NCI-H2081 treated with DMSO at 0.1 percent for 48 hours (cell line): ENCODE measurements around the gene UST.
"Not testable (repeated sequence)": the region's sequence is repeated elsewhere in the genome, so short reads cannot be mapped to it uniquely, and the experiment has no call there.

Source experiments
- DNase-seq: peaks from one replicate; lab custom pipeline; 2025; lab: John Stamatoyannopoulos, UW

Gene UST

DNA sequence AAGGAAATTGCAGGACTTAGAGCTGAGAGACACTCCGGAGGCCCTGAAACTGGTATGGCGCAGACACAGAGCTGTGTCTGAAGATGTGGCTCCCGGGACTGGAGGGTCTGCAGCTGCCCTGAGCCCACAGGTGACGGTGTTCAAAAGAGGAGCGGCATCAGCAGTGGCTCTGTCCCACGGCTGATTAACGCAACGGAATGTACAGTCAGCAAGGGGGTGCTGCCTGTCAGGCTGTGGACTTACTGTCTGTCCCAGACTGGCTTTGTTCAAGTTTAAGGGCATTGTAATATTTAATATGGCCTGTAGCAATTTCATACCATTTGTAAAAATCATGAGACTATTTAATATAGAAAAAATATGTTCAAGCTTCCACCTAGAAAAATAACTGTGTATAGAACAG, 342.7 kb downstream of the UST start:
- DNase-seq, result no peak

DNA sequence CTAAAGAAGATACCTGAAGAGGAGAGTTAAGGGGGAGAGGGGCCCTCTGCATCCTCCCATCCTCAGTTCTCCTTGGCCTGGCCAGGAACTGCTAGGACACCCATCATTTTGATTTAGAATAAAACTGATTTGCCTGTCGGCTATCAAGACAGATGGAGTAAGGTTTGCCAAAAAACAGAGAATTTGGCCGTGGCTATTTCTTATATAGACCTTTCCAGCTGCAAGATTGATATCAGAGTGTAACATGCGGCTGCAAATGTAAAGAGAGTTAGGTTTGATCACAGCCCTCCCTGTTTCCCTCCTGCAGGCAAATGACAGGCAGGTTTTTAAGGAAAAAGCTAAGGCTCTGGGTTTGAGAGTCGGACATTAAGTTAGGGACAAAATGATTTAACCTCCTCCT, 344.1 kb downstream of the UST start:
- DNase-seq, result no peak

DNA sequence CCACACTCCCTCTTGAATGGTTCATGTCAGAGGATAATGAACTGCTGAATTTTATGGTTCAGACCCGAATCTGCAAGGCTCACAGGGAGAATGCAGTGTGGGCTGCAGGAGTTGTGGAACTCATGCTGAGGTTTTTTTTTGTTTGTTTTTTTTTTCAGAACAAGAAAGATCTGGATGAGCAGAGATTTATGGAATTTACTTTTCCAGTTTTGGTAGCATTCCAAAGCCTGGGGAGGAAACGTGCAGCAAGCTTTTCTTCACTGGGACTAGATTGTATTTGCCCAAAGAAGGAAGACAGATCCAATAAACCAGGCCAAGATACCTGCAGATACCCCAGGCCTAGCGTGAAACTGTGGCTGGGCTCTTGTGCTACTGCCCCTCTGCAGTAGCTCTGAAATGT, 346.8 kb downstream of the UST start:
- no peak for DNase-seq

DNA sequence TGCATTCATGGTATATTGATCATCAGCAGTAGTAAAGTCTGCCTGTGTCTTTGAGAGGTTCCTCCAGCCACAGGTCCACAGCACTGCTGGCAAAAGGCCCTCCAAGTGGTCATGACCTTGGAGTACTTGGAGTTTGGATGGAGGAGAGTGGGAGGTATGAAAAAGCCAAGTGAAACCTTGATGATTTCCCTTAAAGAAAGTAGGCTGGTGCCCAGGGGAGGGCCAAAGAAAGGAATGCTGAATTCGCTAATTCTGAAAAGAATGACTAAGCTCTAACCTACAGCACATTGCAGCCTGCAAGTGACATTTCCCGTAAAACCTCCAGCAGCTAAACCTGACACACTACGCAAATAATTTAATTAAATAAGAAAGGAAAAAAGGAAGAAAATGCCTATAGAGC, 347.3 kb downstream of the UST start:
- no peak for DNase-seq

DNA sequence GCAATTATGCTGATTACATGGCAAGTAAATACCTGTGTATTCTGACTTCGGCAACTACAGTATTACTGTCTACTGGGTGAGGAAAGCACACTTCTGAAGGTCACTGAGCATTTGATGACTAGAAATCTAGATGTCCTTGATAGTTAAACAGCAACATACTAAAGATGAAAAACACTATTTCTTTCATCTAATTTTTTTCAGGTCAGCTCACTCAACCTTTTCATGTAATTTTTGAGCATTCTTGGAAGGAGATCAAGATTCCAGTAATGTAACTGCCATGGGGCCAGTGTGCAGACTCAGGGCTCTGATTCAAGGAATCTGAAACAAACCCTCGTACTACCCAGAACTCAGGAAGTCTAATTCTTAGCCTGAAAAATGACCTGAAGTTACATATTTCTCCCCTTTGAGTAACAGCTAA, 348.1 kb downstream of the UST start:
- DNase-seq, result no peak

DNA sequence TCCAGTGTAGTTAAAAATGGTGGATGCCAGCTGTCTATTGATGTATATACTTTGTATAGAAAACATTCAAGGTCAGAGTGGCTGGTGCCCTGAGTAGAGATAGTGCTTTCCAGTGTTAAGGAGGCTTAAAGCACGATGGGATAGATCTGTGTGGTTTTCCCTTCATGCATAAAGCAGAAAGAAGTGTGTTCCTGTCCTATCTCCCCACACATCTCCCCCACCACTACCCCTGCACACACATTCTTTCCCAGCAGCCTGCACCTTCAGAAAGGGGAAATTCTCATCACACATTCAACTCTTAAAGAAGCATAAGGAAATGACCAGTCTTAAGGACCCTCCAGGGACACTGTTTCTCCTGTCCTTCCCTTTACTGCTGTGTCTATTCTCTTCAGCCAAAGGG, 349.0 kb downstream of the UST start:
- DNase-seq, result no peak

DNA sequence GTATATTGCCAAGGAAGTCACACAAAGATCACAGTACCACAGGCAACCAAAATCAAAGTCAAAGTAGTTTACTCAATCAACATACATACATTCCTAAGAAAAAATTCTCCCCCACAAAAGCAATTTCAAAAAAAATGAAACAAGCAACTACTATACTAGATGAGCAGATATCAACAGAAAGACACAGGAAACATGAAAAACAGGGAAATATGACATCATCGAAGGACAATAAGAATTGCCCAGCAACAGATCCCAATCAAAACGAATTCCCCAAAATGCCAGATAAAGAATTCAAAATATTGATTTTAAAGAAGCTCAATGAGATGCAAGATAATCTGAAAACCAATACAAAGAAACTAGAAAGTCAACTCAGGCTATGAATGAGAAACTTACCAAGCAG, 351.0 kb downstream of the UST start:
- DNase-seq, result no peak

DNA sequence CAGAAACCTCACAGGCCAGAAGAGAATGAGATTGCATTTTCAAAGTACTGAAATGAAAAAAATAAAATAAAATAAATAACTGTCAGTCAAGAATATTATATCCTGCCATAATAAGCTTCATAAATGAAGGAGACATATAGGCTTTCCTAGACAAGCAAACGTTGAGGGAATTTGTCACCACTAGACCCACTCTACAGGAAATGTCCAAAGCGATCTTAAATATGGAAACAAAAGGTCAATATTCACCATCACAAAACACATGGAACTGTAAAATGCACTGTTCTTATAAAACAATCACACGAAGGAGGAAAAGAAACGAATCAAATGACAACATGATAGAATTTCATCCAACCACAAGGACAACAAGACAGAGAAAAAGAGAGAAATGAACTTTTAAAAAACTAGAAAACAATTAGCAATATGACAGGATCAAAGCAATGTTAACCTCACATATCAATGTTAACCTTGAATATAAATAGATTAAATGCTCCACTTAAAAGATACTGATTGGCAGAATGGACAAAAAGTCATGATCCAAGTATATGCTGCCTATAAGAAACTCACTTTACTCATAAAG, 352.0 kb downstream of the UST start:
- no peak for DNase-seq

DNA sequence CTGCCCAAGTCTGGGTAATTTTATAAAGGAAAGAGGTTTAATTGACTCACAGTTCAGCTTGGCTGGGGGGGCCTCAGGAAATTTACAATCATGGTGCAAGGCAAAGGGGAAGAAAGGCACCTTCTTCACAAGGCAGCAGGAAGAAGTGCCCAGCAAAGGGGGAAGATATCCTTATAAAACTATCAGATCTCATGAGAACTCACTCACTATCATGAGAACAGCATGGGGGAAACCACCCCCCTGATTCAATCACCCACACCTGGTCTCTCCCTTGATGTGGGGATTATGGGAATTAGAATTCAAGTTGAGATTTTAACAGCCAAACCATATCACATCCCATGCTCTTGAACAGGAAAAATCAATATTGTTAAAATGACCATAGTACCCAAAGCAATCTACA, 355.5 kb downstream of the UST start:
- DNase-seq, result no peak

DNA sequence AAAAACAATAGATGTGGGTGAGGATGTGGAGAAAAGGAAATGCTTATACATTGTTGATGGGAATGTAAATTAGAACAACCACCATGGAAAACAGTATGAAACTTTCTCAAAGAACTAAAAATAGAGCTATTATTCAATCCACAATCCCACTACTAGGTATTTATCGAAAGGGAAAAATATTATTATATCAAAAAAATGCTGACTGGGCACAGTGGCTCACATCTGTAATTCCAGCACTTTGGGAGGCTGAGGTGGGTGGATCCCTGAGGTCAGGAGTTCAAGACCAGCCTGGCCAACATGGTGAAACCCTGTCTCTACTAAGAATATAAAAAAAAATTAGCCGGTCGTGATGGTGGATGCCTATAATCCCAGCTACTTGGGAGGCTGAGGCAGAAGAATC, 357.1 kb downstream of the UST start:
- DNase-seq, result not testable (repeated sequence)

DNA sequence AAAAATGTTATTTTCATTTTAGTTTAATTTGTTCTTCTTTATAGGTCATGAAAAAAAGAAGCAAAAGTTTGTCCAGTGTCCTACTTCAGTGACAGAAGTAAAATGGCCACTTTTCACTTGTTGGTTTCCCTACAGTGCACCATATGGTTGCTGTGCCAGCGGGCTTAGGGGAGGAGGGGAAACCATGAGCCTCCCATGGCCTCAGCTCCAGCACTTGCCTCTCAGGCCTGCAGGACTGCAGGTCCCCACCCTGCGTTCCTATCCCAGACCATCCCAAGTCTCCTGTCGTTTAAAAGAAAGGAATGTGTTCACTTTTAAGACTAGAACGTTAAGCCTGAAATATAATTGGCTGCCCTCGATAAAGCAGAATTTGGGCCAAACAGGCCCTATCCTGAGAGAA, 360.7 kb downstream of the UST start:
- DNase-seq, result no peak

DNA sequence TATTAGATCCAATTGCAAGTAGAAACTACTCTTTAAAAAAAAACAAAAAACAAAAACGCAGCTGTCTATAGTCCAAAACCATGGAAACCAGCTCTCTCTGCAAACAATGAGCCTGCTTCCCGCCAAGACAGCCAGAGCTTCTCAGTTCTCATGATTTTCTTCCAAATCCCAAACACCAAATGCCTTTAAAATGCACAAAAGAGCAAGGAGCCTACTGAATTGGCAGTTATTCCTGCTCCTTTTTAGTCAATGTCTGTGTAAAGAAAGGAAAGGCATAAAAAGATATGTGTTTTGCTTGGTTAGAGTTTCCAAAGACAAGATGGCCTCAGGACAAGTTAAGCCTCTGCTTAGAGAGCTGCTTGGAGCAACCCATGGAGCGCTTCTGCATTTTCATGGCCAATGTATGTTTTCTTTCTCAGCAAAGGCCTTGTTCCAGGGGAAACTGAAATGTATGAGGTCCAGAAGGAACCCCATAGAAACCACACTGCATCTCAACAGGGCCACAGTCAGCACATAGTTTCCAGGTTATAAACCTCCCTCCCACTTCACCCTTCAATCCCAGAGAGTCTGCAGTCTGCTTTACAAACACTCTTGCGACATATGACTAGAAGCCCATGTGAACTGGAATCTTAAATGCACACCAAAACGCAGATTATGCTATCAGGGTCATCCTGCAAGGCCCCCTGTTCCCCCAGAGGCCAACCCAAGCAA, 361.4 kb downstream of the UST start:
- DNase-seq, result no peak

DNA sequence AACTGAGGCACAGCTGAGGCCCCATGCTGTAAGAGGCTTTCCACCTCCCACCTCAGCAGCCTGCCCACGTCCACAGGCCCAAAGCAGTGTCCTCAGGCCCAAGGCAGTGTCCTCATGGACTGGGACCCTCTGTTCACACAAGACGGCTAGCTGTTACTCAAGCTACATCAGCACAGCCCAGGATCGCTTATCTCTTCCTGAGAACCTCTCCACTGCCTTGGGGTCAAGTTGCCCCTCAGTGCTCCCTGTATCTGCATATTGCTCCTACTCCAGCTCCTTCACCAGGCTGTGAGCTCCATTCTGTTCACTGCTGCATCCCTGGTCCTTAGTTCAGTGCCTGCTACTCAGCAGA, 361.9 kb downstream of the UST start:
- no peak for DNase-seq

DNA sequence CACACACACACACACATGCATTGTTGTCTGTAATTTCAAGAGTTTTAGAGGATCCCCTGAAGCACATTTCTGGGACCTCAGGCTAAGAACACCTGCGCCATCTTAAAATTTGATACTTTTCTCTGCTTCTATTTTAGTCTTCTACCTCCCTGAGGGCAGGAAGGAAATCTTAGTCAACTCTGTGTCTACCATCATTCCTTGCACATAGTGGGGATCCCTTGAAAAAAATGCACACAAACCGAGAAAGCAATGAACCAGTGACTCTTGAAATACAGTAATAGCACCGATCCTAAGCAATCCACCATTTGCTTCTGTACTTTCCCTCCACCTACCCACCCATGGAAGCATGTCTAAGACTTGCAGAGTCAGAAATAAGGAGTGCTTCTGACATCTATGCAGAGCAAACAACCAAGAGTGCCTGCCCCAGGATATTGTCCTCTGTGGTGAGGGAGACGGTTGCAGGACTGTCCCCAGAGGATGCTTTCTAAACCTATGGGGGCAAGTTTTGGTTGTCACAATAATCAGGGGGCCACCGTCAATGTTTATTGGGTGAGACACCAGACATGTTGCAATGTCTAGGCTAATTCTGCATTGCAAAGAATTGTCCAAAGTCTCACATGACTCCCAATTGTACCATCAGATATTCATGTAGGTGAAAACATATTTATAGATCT, 362.7 kb downstream of the UST start:
- DNase-seq, result no peak

DNA sequence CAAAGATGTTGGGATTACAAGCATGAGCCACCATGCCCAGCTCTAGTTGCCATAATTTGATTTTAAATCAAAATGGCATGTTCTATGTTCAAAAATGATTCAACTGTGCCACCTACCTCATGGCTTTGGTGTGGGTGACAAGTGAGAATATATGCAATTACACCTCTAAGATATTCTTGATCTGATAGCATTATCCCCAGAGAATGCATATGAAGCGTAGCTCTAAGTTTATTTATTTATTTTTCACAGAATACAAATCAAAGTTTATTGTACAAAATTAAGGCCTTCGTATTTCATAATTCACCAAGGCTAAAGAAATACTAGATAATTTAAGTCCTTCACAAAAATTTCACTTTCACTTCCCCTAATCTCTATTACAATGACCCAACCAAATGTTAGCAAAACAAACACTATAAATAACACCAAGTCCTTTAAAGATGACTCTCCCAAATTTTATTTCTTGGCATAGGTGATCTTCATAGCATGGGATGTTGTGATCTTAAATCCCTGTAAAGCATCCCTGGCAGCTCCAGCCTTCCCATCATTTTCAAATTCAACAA, 364.8 kb downstream of the UST start:
- no peak for DNase-seq

DNA sequence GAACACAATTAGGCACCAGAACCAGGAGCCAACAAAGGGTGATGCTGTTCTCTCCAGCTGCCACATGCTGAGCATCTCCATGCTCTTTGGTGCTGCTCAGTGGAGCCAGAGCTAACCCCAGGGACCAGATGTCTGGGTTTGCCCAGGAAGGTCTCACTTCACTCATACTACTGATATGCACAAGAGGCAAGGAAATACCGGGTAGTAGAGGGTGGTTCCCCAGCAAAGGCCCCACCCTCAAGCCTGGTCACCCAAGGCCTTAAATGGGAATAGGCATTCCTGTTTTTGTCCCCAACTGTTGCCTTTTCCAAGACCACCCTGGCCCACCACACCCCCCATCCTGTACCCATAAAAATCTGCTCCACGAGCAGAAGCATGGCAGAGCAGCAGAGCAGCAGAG, 366.1 kb downstream of the UST start:
- no peak for DNase-seq

DNA sequence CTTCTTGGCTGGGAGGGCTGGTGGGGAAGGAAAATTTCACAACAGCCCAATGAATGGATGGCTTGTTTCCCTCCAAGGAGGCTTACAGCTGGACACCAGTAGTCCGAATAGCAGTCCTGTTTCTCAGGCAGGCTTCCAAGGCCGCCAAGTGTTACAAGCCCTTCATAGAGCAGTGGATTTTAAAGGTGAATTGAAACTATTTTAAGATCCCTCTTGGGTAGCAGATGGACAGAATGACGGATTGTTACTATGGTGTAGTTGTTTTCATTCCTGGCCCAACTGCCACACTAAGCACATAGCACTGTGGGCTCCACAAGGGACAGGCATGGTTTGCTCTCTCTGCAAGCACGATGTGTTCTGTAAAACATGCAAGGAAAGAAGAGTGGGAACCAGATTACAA, 367.3 kb downstream of the UST start:
- DNase-seq, result no peak

DNA sequence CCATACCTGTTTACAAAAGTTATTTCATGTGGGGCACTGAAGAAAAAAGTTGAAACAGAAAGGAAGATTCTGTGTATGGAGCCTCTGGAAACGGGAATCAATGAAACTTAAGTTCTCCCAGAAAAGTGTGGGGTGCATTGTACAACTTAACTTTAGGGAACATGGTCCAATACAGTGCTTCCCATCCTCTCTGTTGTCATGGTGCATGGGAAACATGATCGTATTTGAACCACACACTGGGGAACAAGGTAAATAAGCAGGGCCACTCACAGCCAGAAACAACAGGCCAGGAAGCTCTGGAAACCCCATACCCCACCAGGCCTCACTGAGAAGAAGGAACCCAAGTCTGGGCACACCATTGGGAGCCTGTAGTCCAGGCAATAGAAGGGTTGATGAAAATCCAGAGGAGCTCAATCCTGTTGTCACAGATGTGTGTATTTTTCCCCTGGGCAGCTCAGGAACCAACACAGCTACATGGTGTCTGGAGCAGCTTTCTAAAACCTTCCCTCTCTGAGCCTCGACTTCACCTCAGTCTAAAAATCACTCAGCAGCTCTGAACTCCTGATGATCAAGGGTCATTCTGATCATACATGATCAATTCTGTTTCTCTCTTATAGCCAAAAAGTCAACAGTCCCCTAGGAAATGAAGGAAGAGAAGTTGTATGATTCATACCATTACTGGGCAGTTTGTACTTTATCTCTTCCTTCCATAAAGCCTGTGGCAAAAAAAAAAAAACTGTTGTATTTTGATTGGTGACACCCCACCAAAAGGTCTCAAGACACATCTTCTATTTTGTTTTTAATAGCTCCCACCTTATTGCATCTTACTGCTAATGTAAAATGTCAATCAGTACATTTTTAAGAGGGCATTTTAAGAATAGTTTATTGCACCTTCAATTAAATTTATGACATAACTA, 372.2 kb downstream of the UST start:
- DNase-seq, result no peak

DNA sequence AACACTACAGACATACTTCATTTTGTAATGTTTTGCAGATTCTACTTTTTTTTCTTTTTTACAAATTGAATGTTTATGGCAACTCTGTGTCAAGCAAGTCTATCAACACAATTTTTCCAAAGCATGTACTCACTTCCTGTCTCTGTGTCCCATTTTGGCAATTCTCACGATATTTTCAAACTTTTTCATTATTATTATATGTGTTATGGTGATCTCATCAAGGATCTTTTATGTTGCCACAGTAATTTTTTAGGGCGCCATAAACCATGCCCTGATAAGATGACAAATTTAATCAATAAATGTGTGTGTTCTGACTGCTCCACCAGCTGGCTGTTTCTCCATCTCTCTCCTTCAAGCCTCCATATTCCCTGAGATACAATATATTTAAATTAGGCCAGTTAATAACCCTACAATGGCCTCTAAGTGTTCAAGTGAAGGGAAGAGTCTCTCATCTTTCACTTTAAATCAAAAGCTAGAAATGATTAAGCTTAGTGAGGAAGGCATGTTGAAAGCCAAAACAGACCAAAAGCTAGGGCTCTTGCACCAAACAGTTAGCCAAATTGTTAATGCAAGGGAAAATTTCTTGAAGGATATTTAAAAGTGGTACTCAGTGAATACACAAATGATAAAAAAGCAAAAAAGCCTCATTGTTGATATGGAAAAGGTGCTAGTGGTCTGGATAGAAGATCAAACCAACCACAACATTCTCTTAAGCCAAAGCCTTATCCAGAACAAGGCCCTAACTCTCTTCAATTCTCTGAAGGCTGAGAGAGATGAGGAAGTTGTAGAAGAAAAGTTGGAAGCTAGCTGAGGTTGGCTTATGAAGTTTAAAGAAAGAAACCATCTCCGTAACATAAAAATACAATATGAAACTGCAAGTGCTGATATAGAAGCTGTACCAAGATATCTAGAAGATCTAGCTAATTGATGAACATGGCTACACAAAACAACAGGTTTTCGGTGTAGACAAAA, 376.3 kb downstream of the UST start:
- no peak for DNase-seq

DNA sequence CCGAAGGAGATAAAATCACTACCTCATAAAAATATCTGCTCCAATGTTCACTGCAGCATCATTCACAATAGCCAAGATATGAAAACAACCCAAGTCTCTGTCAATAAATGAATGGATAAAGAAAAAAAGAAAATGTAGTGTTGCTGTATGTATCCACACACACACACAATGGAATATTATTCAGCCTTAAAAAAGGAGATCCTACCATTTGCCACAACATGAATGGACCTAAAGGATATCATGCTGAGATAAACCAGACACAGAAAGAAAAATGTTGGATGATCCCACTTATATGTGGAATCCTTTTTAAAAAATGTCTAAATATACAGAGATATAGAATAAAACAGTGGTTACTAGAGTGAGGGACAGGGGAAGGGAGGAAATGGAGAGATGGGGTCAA, 378.5 kb downstream of the UST start:
- DNase-seq, result no peak
